IMR-90 (cell line): ENCODE results near the gene HDGFL3. TPM values are rescaled to one million over a fixed set of nuclear protein-coding genes. Genes with fewer than 3 reads are reported as not detected.

Experiments
- ATAC-seq: fragments of 200-7000 bp; cut with Tn5 transposase; 2 replicates; pipeline ENCODE4 v1.9.1; 2020; ENCODE audit warnings: low read depth, mild to moderate bottlenecking, moderate library complexity
- BruUV-seq: library from RNA; stranded (reverse); fragments of 400-500 nt; replicated peaks from 2 replicates; lab custom pipeline; 2021; lab: Mats Ljungman, UMichigan
- CTCF ChIA-PET: fragments of 300-600 bp; formaldehyde crosslinking; extraction: SDS; loops from one replicate; lab custom pipeline; 2021; ENCODE audit warnings: antibody characterized with exemption; lab: Yijun Ruan, JAX
- POLR2A ChIA-PET: fragments of 300-600 bp; sonication (Branson Sonifier 250); formaldehyde crosslinking; loops from one replicate; lab custom pipeline; 2022; ENCODE audit warnings: antibody characterized with exemption; ENCODE audit not compliant: unreplicated experiment; lab: Charles Lee
- DNase-seq: peaks from one replicate; pipeline ENCODE4 v3.0.0; 2013
- H2AFZ ChIP-seq: replicated peaks from 2 replicates; pipeline ENCODE3; 2013; ENCODE audit warnings: low read length, mild to moderate bottlenecking; ENCODE audit not compliant: poor library complexity
- H2AK5ac ChIP-seq: 2 replicates; pipeline ENCODE4 v1.6.1; 2013; ENCODE audit warnings: low read depth, low read length, inconsistent platforms
- H2AK9ac ChIP-seq: replicated peaks from 2 replicates; pipeline ENCODE3; 2013; ENCODE audit warnings: mild to moderate bottlenecking, low read depth, low read length, moderate library complexity; ENCODE audit not compliant: poor library complexity
- H2BK120ac ChIP-seq: 2 replicates; pipeline ENCODE4 v1.6.1; 2013; ENCODE audit warnings: low read depth, low read length, inconsistent platforms
- H2BK15ac ChIP-seq: 3 replicates; pipeline ENCODE4 v1.6.1; 2013; ENCODE audit warnings: low read depth, low read length, inconsistent platforms
- H2BK20ac ChIP-seq: 2 replicates; pipeline ENCODE4 v1.6.1; 2013; ENCODE audit warnings: low read depth, mild to moderate bottlenecking, inconsistent platforms, low read length, moderate library complexity
- H2BK5ac ChIP-seq: 2 replicates; pipeline ENCODE4 v1.6.1; 2013; ENCODE audit warnings: mild to moderate bottlenecking, low read depth, low read length, inconsistent platforms; ENCODE audit not compliant: poor library complexity, severe bottlenecking
- H3K14ac ChIP-seq: replicated peaks from 2 replicates; pipeline ENCODE4 v1.6.1; 2013; ENCODE audit warnings: low read depth, low read length, inconsistent platforms
- H3K18ac ChIP-seq: 2 replicates; pipeline ENCODE4 v1.6.1; 2013; ENCODE audit warnings: low read depth, low read length, control low read depth
- H3K23ac ChIP-seq: 2 replicates; pipeline ENCODE4 v1.6.1; 2013; ENCODE audit warnings: low read depth, low read length, inconsistent platforms
- H3K27ac ChIP-seq: 2 replicates; pipeline ENCODE4 v1.5.1; 2013; ENCODE audit warnings: mild to moderate bottlenecking, control low read depth, low read length; ENCODE audit not compliant: insufficient read depth
- H3K27me3 ChIP-seq: 2 replicates; pipeline ENCODE4 v1.6.1; 2013; ENCODE audit warnings: low read length; ENCODE audit not compliant: control insufficient read depth, insufficient read depth
- H3K36me3 ChIP-seq: 2 replicates; pipeline ENCODE4 v1.6.1; 2013; ENCODE audit warnings: low read length, mixed read lengths; ENCODE audit not compliant: control insufficient read depth, insufficient read depth
- H3K4ac ChIP-seq: 2 replicates; pipeline ENCODE4 v1.6.1; 2013; ENCODE audit warnings: low read depth, low read length, inconsistent platforms
- H3K4me1 ChIP-seq: 2 replicates; pipeline ENCODE4 v1.6.1; 2013; ENCODE audit warnings: low read length, mixed read lengths; ENCODE audit not compliant: control insufficient read depth, insufficient read depth
- H3K4me2 ChIP-seq: 2 replicates; pipeline ENCODE4 v1.6.1; 2013; ENCODE audit warnings: low read depth, mild to moderate bottlenecking, control low read depth, low read length, moderate library complexity
- H3K4me3 ChIP-seq: 2 replicates; pipeline ENCODE4 v1.5.1; 2013; ENCODE audit warnings: low read depth, mild to moderate bottlenecking, control low read depth, low read length, moderate library complexity; ENCODE audit not compliant: insufficient read depth
- H3K56ac ChIP-seq: 2 replicates; pipeline ENCODE4 v1.6.1; 2013; ENCODE audit warnings: low read length, inconsistent platforms; ENCODE audit not compliant: insufficient read depth; ENCODE audit errors: extremely low read depth
- H3K79me1 ChIP-seq, 2 experiments: 2 replicates each; pipeline ENCODE4 v1.6.1; 2013; ENCODE audit warnings: low read length in 2 of 2, inconsistent platforms in 1 of 2, low read depth in 1 of 2
- H3K9ac ChIP-seq: 2 replicates; pipeline ENCODE4 v1.6.1; 2013; ENCODE audit warnings: low read depth, low read length, control low read depth
- H3K9me1 ChIP-seq: 2 replicates; pipeline ENCODE4 v1.6.1; 2013; ENCODE audit warnings: low read length, inconsistent platforms; ENCODE audit not compliant: insufficient read depth
- H3K9me3 ChIP-seq: 2 replicates; pipeline ENCODE4 v1.6.1; 2013; ENCODE audit warnings: low read length; ENCODE audit not compliant: control insufficient read depth, insufficient read depth
- H4K20me1 ChIP-seq: 2 replicates; pipeline ENCODE4 v1.6.1; 2013; ENCODE audit warnings: low read length, inconsistent platforms; ENCODE audit not compliant: insufficient read depth
- H4K5ac ChIP-seq: 2 replicates; pipeline ENCODE4 v1.6.1; 2013; ENCODE audit warnings: mild to moderate bottlenecking, low read depth, low read length, control low read depth
- H4K8ac ChIP-seq, 2 experiments: 2 replicates each; pipeline ENCODE4 v1.6.1; 2013; ENCODE audit warnings: low read depth in 2 of 2, low read length in 2 of 2, control low read depth in 1 of 2, inconsistent platforms in 1 of 2
- H4K91ac ChIP-seq: 2 replicates; pipeline ENCODE4 v1.6.1; 2013; ENCODE audit warnings: low read depth, low read length, inconsistent platforms; ENCODE audit not compliant: insufficient read depth
- BHLHE40 ChIP-seq: fragments of 150-350 bp; IDR thresholded peaks from 2 replicates; pipeline ENCODE4 v1.6.1; 2016; ENCODE audit warnings: mild to moderate bottlenecking, low read depth, low read length
- CEBPB ChIP-seq: IDR thresholded peaks from 2 replicates; pipeline ENCODE4 v1.6.1; 2012; ENCODE audit warnings: low read depth, low read length, improper control_type of control experiment
- CHD1 ChIP-seq: IDR thresholded peaks from 2 replicates; pipeline ENCODE4 v1.6.1; 2012; ENCODE audit warnings: low read depth, low read length, improper control_type of control experiment
- FOS ChIP-seq: fragments of 150-350 bp; IDR thresholded peaks from 2 replicates; pipeline ENCODE4 v1.6.1; 2016; ENCODE audit warnings: low read depth, low read length
- MAFK ChIP-seq: IDR thresholded peaks from 2 replicates; pipeline ENCODE4 v1.6.1; 2012; ENCODE audit warnings: low read depth, low read length, improper control_type of control experiment
- MAZ ChIP-seq: IDR thresholded peaks from 2 replicates; pipeline ENCODE4 v1.6.1; 2012; ENCODE audit warnings: low read depth, mild to moderate bottlenecking, low read length, improper control_type of control experiment, moderate library complexity, borderline replicate concordance
- MXI1 ChIP-seq: IDR thresholded peaks from 2 replicates; pipeline ENCODE4 v1.6.1; 2012; ENCODE audit warnings: low read depth, mild to moderate bottlenecking, low read length, moderate library complexity, borderline replicate concordance
- NFE2L2 ChIP-seq: fragments of 150-350 bp; IDR thresholded peaks from 2 replicates; pipeline ENCODE4 v1.6.1; 2016; ENCODE audit warnings: low read depth, mild to moderate bottlenecking, low read length
- POLR2A ChIP-seq: IDR thresholded peaks from 2 replicates; pipeline ENCODE4 v1.6.1; 2012; ENCODE audit warnings: mild to moderate bottlenecking, low read depth, low read length
- RAD21 ChIP-seq: IDR thresholded peaks from 2 replicates; pipeline ENCODE4 v1.6.1; 2012; ENCODE audit warnings: low read length, improper control_type of control experiment
- RCOR1 ChIP-seq: IDR thresholded peaks from 2 replicates; pipeline ENCODE4 v1.6.1; 2012; ENCODE audit warnings: mild to moderate bottlenecking, low read length, improper control_type of control experiment; ENCODE audit not compliant: insufficient replicate concordance
- RFX5 ChIP-seq: IDR thresholded peaks from 2 replicates; pipeline ENCODE4 v1.8.0; 2012; ENCODE audit warnings: low read depth, mild to moderate bottlenecking, low read length, moderate library complexity
- SMC3 ChIP-seq: fragments of 150-350 bp; IDR thresholded peaks from 2 replicates; pipeline ENCODE4 v1.6.1; 2016; ENCODE audit warnings: low read depth, mild to moderate bottlenecking, antibody characterized with exemption, low read length, moderate library complexity
- WGBS, 2 experiments: methylation state at CpG; one replicate each; pipeline versions ENCODE4 v1.1.5 to v1.1.7; 2013; ENCODE audit warnings: missing lambda C conversion rate in 2 of 2; ENCODE audit not compliant: insufficient read length in 1 of 2; ENCODE audit errors: extremely low coverage in 2 of 2; 5-methylcytosine and 5-hydroxymethylcytosine counted together
- dilution Hi-C: fragments of 300-500 bp; cut with HindIII; formaldehyde crosslinking; loops from one replicate; pipeline ENCODE4 v1.14.3; 2018; ENCODE audit warnings: low sequenced_read_pairs; ENCODE audit not compliant: unreplicated experiment
- in situ Hi-C: fragments of 300-500 bp; cut with MboI; formaldehyde crosslinking; loops from 3 replicates; pipeline ENCODE4 v1.14.3; 2019; ENCODE audit warnings: low sequenced_read_pairs, inconsistent platforms, mixed read lengths
- intact Hi-C: fragments of 100-400 bp; cut with micrococcal nuclease; formaldehyde crosslinking; loops from 2 replicates; pipeline ENCODE4 v1.10.0; 2022
- polyA plus RNA-seq, 3 experiments: library from polyadenylated mRNA; depleted of rRNA; stranded (reverse); fragments of >200 nt; gene quantifications; 2 replicates each; pipeline ENCODE4 v1.2.3, GENCODE V29; 2012; ENCODE audit warnings: low replicate concordance in 1 of 3
- total RNA-seq: library from RNA; depleted of rRNA; stranded (reverse); fragments of >200 nt; gene quantifications from 2 replicates; pipeline ENCODE4 v1.2.3, GENCODE V29; 2012
- TF ChIP-seq, protein P1 (sequence below): fragments of 150-350 bp; IDR thresholded peaks from 2 replicates; pipeline ENCODE4 v1.6.1; 2016; ENCODE audit warnings: low read depth, mild to moderate bottlenecking, low read length, moderate library complexity, borderline replicate concordance
- TF ChIP-seq, protein P2 (sequence below): conservative IDR thresholded peaks from 2 replicates; pipeline ENCODE4 v1.5.1; 2012; ENCODE audit warnings: mild to moderate bottlenecking, low read depth, low read length, improper control_type of control experiment
- TF ChIP-seq, protein P3 (sequence below): fragments of 150-350 bp; IDR thresholded peaks from 2 replicates; pipeline ENCODE4 v1.6.1; 2017; ENCODE audit warnings: mild to moderate bottlenecking, antibody characterized with exemption, low read length, low read depth

The HDGFL3 gene
- total and polyA plus RNA-seq, 2 of the 4 experiments (the other 2 are of a cell fraction): 9.5 to 18.1 TPM

DNA sequence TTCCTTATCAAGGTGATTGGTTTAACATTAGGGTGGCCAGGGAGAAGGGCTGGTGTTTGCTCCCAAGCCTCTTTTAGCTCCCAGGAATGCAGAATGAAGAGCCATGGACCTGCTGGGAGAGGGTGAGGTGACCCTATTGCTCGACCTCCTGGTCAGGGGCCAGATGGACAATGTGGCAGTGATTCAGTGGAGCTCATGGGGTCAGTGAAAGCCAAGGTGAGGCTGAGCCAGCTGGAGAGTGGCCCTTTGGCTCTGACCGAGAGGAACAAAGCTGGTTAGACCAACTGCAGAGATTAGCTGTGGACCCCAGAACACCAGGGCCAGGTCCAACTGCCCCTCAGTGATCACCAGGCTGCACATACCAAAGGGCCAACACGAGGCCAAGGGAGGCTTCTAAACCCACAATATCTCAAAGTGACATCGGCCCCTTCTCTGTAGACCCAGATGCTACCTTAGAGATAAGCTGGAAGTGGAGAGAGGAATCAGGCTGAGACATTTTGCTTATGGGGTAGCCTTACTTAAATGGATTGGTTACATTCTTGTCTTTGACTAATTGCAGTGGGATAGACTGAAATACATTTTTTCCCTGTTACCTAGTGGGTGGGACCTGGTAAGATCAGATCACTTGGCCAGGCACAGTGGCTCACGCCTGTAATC is 124.8 kb downstream of the HDGFL3 start:
- POLR2A ChIA-PET: no interaction called here
- in situ Hi-C loops: no loop called here

More for the DNA sequence above, 124.8 kb downstream of the HDGFL3 start:
- no peak overlapping the region for H3K56ac ChIP-seq
- H2AK9ac ChIP-seq: no peak overlapping the region
- H3K79me1 ChIP-seq: no peaks in the 10 kb centered on the region
- H3K14ac ChIP-seq: no peak overlapping the region
- no peak overlapping the region for H4K91ac ChIP-seq
- no peaks in the 10 kb centered on the region for H3K9me1 ChIP-seq
- no peak overlapping the region for H3K4me3 ChIP-seq
- no peak overlapping the region for H3K4ac ChIP-seq
- DNase-seq (no peak), ATAC-seq (no peak)
- CTCF ChIA-PET: interaction anchor here (0.6 kb wide), 1 partner anchor 12 kb away, joined by 3 read pairs; no protein-coding TSS in a partner anchor
- no peak overlapping the region for H2BK120ac ChIP-seq
- H3K4me2 ChIP-seq: no peak overlapping the region
- no TSS peak for BruUV-seq
- no peak overlapping the region for H4K5ac ChIP-seq
- no peak overlapping the region for H2AFZ ChIP-seq
- intact Hi-C loops (no loop called here), dilution Hi-C loops (no loop called here)
- no peak overlapping the region for H3K18ac ChIP-seq
- no peak overlapping the region for H3K27ac ChIP-seq
- no peak overlapping the region for H4K8ac ChIP-seq
- no peak overlapping the region for H2BK15ac ChIP-seq
- TF ChIP-seq MAZ (no peak), SMC3 (no peak), RAD21 (no peak), FOS (no peak), POLR2A (no peak), RCOR1 (no peak), NFE2L2 (no peak), MAFK (no peak), RFX5 (no peak), CHD1 (no peak), MXI1 (no peak), CEBPB (no peak), BHLHE40 (no peak)
- TF ChIP-seq, protein P1, sequence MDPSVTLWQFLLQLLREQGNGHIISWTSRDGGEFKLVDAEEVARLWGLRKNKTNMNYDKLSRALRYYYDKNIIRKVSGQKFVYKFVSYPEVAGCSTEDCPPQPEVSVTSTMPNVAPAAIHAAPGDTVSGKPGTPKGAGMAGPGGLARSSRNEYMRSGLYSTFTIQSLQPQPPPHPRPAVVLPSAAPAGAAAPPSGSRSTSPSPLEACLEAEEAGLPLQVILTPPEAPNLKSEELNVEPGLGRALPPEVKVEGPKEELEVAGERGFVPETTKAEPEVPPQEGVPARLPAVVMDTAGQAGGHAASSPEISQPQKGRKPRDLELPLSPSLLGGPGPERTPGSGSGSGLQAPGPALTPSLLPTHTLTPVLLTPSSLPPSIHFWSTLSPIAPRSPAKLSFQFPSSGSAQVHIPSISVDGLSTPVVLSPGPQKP: no peak
- TF ChIP-seq, protein P2, sequence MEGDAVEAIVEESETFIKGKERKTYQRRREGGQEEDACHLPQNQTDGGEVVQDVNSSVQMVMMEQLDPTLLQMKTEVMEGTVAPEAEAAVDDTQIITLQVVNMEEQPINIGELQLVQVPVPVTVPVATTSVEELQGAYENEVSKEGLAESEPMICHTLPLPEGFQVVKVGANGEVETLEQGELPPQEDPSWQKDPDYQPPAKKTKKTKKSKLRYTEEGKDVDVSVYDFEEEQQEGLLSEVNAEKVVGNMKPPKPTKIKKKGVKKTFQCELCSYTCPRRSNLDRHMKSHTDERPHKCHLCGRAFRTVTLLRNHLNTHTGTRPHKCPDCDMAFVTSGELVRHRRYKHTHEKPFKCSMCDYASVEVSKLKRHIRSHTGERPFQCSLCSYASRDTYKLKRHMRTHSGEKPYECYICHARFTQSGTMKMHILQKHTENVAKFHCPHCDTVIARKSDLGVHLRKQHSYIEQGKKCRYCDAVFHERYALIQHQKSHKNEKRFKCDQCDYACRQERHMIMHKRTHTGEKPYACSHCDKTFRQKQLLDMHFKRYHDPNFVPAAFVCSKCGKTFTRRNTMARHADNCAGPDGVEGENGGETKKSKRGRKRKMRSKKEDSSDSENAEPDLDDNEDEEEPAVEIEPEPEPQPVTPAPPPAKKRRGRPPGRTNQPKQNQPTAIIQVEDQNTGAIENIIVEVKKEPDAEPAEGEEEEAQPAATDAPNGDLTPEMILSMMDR: no peak
- TF ChIP-seq, protein P3, sequence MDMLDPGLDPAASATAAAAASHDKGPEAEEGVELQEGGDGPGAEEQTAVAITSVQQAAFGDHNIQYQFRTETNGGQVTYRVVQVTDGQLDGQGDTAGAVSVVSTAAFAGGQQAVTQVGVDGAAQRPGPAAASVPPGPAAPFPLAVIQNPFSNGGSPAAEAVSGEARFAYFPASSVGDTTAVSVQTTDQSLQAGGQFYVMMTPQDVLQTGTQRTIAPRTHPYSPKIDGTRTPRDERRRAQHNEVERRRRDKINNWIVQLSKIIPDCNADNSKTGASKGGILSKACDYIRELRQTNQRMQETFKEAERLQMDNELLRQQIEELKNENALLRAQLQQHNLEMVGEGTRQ: no peak
- H2AK5ac ChIP-seq: no peak overlapping the region
- 57% methylated on average over 1 of the region's 5 CpGs; no CpG with 5 or more reads in 1 of the 2 experiments for WGBS, 2 experiments
- no peak overlapping the region for H3K9ac ChIP-seq
- H3K9me3 ChIP-seq: no peaks in the 10 kb centered on the region
- H3K4me1 ChIP-seq: no peaks in the 10 kb centered on the region
- H2BK5ac ChIP-seq: no peak overlapping the region
- no peak overlapping the region for H2BK20ac ChIP-seq
- peaks cover 13% of the 10 kb centered on the region for H3K27me3 ChIP-seq
- H4K20me1 ChIP-seq: no peaks in the 10 kb centered on the region
- no peak overlapping the region for H3K23ac ChIP-seq
- no peaks in the 10 kb centered on the region for H3K36me3 ChIP-seq
